Measurements from ENCODE around the gene TRPM3. TPM values are rescaled to one million over a fixed set of nuclear protein-coding genes. Genes with fewer than 3 reads are reported as not detected.
"Not testable (repeated sequence)": the region's sequence is repeated elsewhere in the genome, so short reads cannot be mapped to it uniquely, and the experiment has no call there.

TRPM3 gene
- total RNA-seq, 1 donor from 2014 or later = 0.15 TPM

DNA sequence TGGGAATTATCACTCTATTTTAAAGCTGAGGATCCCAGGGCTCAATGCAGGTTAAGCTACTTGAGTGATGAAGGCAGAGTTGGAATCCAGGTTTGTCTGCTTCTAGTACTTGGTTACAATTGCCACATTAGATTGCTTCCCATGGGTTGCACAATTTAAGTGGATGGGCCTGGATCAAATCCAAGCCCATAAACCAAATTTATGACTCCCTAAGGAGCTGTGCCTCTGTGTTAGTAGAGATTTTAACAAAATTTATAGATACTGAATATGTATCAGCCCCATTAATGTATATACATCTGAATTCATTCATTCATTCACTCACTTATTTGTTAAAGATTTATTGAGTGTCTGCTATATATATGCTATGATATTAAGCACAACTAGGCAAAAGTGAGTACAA, 374.7 kb downstream of the TRPM3 start:
- ATAC-seq (no peak), DNase-seq (no peak)
- Histone ChIP-seq H3K4me1 (no peaks in the 10 kb centered on the region), H3K9me3 (no peaks in the 10 kb centered on the region), H3K27me3 (ENCODE audit: low read depth) (no peaks in the 10 kb centered on the region), H3K27ac (no peak overlapping the region), H3K4me3 (no peak overlapping the region), H3K36me3 (no peaks in the 10 kb centered on the region)
- TF ChIP-seq CTCF (IDR thresholded peaks at IDR 0.05) = no peak
- intact Hi-C loops (cut with DNase I) = no loop called here

- H3K9me3 ChIP-seq = no peaks in the 10 kb centered on the region
- no peaks in the 10 kb centered on the region for H3K4me1 ChIP-seq
- H3K4me3 ChIP-seq = no peak overlapping the region
- ATAC-seq (no peak), DNase-seq (no peak)
- no peak overlapping the region for H3K27ac ChIP-seq
- TF ChIP-seq CTCF (IDR thresholded peaks at IDR 0.05) = no peak
- intact Hi-C loops (cut with DNase I) = no loop called here
- H3K27me3 ChIP-seq (ENCODE audit: low read depth) = no peaks in the 10 kb centered on the region
- no peaks in the 10 kb centered on the region for H3K36me3 ChIP-seq
Measured at GRCh38 chr9:70746316-70746715, 375.1 kb downstream of the TRPM3 start.

GRCh38 chr9:70724794-70725193, 396.6 kb downstream of the TRPM3 start:
- H3K36me3 ChIP-seq; H3K4me1 ChIP-seq; DNase-seq; H3K9me3 ChIP-seq; H3K27me3 ChIP-seq (ENCODE audit: low read depth); H3K27ac ChIP-seq; intact Hi-C loops (cut with DNase I); H3K4me3 ChIP-seq; ATAC-seq: not testable (repeated sequence)

GRCh38 chr9:70724025-70724424, 397.4 kb downstream of the TRPM3 start:
- H3K4me3 ChIP-seq; H3K27ac ChIP-seq; H3K36me3 ChIP-seq; H3K9me3 ChIP-seq; H3K4me1 ChIP-seq; ATAC-seq; DNase-seq; intact Hi-C loops (cut with DNase I); H3K27me3 ChIP-seq (ENCODE audit: low read depth): not testable (repeated sequence)

DNA sequence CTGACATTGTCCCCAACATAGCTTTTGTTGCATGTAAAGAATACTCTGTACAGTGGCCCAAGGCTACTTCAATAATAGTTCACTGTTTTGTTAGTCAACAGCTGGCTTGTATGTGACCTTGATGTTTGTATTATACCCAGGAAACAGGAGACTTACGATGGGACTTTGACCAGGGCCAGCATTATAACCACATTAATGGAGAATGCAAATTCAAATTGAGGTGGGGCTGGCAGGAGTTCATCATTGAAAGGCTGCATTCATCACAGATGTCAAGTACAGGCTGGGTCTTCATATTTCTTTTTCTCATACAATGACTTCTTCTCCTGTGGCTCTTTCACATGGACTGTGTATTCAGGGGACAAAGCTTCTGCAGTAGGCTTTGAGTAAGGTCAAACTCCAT, 414.6 kb downstream of the TRPM3 start:
- H3K9me3 ChIP-seq; ATAC-seq; intact Hi-C loops (cut with DNase I); H3K27me3 ChIP-seq (ENCODE audit: low read depth); H3K4me3 ChIP-seq; DNase-seq; H3K27ac ChIP-seq; H3K36me3 ChIP-seq; H3K4me1 ChIP-seq: not testable (repeated sequence)

DNA sequence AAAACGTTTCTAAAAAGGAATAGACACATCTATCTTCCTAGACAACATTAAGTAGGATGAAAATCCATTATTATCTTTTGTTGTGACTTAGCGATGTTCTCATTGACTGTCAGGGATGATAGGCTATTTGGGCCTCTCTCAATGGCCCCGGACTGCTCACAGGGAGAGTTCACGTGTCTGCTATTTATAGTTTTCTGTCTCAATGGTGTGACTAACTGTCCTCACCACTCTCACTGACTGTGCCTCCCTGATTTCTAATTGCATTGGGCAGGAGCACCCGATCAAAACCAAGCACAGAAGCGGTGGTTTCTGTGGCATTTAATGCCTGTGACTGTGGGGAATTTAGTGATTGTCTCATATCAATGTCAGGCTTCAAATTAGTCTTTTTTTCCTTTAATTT, 420.3 kb downstream of the TRPM3 start:
- no peak for TF ChIP-seq CTCF (IDR thresholded peaks at IDR 0.05)
- no peak for DNase-seq
- Histone ChIP-seq H3K9me3 (no peaks in the 10 kb centered on the region), H3K27me3 (ENCODE audit: low read depth) (no peaks in the 10 kb centered on the region), H3K4me3 (no peak overlapping the region), H3K4me1 (no peaks in the 10 kb centered on the region), H3K36me3 (no peaks in the 10 kb centered on the region), H3K27ac (no peak overlapping the region)
- ATAC-seq = no peak
- intact Hi-C loops (cut with DNase I) = no loop called here

DNA sequence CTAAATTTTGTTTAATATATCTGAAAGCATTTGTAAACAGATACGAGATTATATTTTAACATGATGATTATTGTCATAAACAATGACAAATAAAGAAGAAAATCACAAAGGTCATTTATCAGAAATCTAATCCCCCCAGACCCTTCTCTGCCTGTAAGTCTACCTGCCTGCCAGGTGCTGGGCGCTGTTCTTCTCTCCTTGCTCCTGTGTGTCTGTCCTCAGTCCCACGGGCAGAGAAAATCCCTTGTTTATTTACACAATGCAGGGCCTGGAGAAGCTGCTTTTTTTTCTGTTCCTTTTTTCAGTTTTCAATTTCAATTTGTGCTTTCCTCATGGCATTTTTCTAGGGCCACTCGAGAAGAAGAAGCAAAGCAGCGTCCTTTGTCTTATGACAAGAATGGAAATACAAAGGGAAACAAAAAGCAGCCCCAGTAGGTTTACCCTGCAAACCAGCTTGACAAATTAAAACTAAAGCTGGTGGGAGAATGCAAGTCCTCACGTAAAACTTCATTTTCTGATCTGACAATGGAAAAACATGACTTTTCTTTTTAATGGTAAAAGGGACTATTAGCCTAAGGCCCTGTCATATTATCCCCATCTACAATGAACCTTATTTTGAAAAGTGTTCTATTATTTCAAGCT, 424.6 kb downstream of the TRPM3 start:
- DNase-seq (no peak), ATAC-seq (no peak)
- intact Hi-C loops (cut with DNase I) = no loop called here
- TF ChIP-seq CTCF (IDR thresholded peaks at IDR 0.05) = no peak
- H3K36me3 ChIP-seq = no peaks in the 10 kb centered on the region
- H3K9me3 ChIP-seq = no peaks in the 10 kb centered on the region
- H3K4me3 ChIP-seq = no peak overlapping the region
- H3K27me3 ChIP-seq (ENCODE audit: low read depth) = no peaks in the 10 kb centered on the region
- H3K4me1 ChIP-seq = no peaks in the 10 kb centered on the region
- no peak overlapping the region for H3K27ac ChIP-seq
